DND-41 (cell line): ENCODE data around the gene NRP1.

Experiments used
- ATAC-seq: fragments of 200-7000 bp; cut with Tn5 transposase; 3 replicates; pipeline ENCODE4 v1.9.1; 2021; ENCODE audit warnings: low read depth; ENCODE audit not compliant: insufficient read depth
- DNase-seq: peaks from one replicate; pipeline ENCODE4 v3.0.0-alpha.2; 2020
- H2AFZ ChIP-seq: 2 replicates; pipeline ENCODE4 v1.6.0; 2012; ENCODE audit warnings: low read depth, low read length
- H3K27ac ChIP-seq: 2 replicates; pipeline ENCODE4 v1.5.1; 2012; ENCODE audit warnings: low read length, inconsistent platforms
- H3K27me3 ChIP-seq: fragments of 200-600 bp; sonication (generic); 2 replicates; pipeline ENCODE4 v1.6.0; 2012; ENCODE audit warnings: low read length, mild to moderate bottlenecking, inconsistent platforms; ENCODE audit not compliant: insufficient read depth, poor library complexity
- H3K36me3 ChIP-seq: 2 replicates; pipeline ENCODE4 v1.5.1; 2012; ENCODE audit warnings: low read length, inconsistent platforms; ENCODE audit not compliant: insufficient read depth
- H3K4me1 ChIP-seq: 2 replicates; pipeline ENCODE4 v1.5.1; 2012; ENCODE audit warnings: mild to moderate bottlenecking, low read length; ENCODE audit not compliant: insufficient read depth
- H3K4me2 ChIP-seq: 2 replicates; pipeline ENCODE4 v1.6.0; 2012; ENCODE audit warnings: mild to moderate bottlenecking, moderate library complexity, low read length, inconsistent platforms; ENCODE audit not compliant: insufficient read depth
- H3K4me3 ChIP-seq, 2 experiments: fragments of 200-600 bp in 1 of 2; shearing (Covaris generic) in 1 of 2; 2 replicates each; pipeline ENCODE4 v1.5.1; 2012 to 2016; ENCODE audit warnings: inconsistent platforms in 2 of 2, low read length in 2 of 2, mild to moderate bottlenecking in 2 of 2, low read depth in 1 of 2, moderate library complexity in 1 of 2
- H3K79me2 ChIP-seq: 2 replicates; pipeline ENCODE4 v1.6.0; 2012; ENCODE audit warnings: low read length, inconsistent platforms; ENCODE audit not compliant: insufficient read depth
- H3K9ac ChIP-seq: 2 replicates; pipeline ENCODE4 v1.6.0; 2012; ENCODE audit warnings: low read depth, mild to moderate bottlenecking, inconsistent platforms, low read length, moderate library complexity
- H3K9me3 ChIP-seq: 2 replicates; pipeline ENCODE4 v1.5.1; 2012; ENCODE audit warnings: low read length, moderate library complexity, mild to moderate bottlenecking, inconsistent platforms; ENCODE audit not compliant: insufficient read depth, severe bottlenecking
- H4K20me1 ChIP-seq: 2 replicates; pipeline ENCODE4 v1.6.0; 2012; ENCODE audit warnings: low read length; ENCODE audit not compliant: insufficient read depth
- CTCF ChIP-seq: IDR thresholded peaks from 2 replicates; pipeline ENCODE4 v1.5.1; 2012; ENCODE audit warnings: borderline replicate concordance, low read length, moderate library complexity, mild to moderate bottlenecking; ENCODE audit not compliant: poor library complexity, severe bottlenecking; ENCODE audit errors: extremely low read depth
- EZH2 ChIP-seq: IDR thresholded peaks from 3 replicates; pipeline ENCODE4 v1.6.1; 2012; ENCODE audit warnings: borderline replicate concordance, low read depth, mild to moderate bottlenecking, moderate library complexity, low read length, inconsistent platforms; ENCODE audit not compliant: severe bottlenecking

The NRP1 gene

GRCh38 chr10:33209802-33210201, 124.7 kb downstream of the NRP1 start:
- H3K9ac ChIP-seq, result no peak overlapping the region
- no peaks in the 10 kb centered on the region for H3K9me3 ChIP-seq
- no peak overlapping the region for H3K4me3 ChIP-seq
- H3K4me2 ChIP-seq, result no peak overlapping the region
- no peaks in the 10 kb centered on the region for H3K79me2 ChIP-seq
- H3K27ac ChIP-seq, result no peak overlapping the region
- peaks cover 4% of the 10 kb centered on the region; the same call in 1 of the 2 replicates for H3K36me3 ChIP-seq
- no peak overlapping the region for H2AFZ ChIP-seq
- no peak for ATAC-seq
- TF ChIP-seq EZH2 (no peak), CTCF (no peak)
- no peaks in the 10 kb centered on the region for H3K4me1 ChIP-seq
- no peak for DNase-seq
- no peaks in the 10 kb centered on the region for H3K27me3 ChIP-seq
- no peaks in the 10 kb centered on the region for H4K20me1 ChIP-seq

DNA sequence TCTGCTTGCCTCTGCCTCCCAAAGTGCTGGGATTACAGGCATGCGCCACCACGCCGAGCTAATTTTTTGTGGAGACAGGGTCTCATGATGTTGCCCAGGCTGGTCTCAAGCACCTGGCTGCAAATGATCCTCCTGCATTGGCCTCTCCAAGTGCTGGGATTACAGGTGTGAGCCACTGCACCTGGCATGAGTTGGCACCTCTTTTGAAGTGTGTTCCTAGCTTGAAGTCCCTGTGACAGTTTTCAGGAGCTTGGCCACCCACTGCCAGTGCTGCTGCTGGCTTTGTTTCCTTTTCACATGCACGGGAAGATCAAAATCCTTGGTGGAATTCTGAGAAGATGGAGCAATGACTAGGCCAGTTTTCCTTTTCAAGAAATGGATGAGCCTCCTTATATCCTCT, 126.3 kb downstream of the NRP1 start:
- H3K9me3 ChIP-seq, result no peaks in the 10 kb centered on the region
- H3K4me2 ChIP-seq, result no peak overlapping the region
- H3K9ac ChIP-seq, result no peak overlapping the region
- no peak overlapping the region for H2AFZ ChIP-seq
- DNase-seq (no peak), ATAC-seq (no peak)
- no peak overlapping the region for H3K27ac ChIP-seq
- peaks cover 1% of the 10 kb centered on the region; the same call in 1 of the 2 replicates for H3K36me3 ChIP-seq
- H4K20me1 ChIP-seq, result no peaks in the 10 kb centered on the region
- H3K79me2 ChIP-seq, result no peaks in the 10 kb centered on the region
- H3K4me3 ChIP-seq, result no peak overlapping the region
- H3K4me1 ChIP-seq, result no peaks in the 10 kb centered on the region
- TF ChIP-seq CTCF (no peak), EZH2 (no peak)
- H3K27me3 ChIP-seq, result no peaks in the 10 kb centered on the region

DNA sequence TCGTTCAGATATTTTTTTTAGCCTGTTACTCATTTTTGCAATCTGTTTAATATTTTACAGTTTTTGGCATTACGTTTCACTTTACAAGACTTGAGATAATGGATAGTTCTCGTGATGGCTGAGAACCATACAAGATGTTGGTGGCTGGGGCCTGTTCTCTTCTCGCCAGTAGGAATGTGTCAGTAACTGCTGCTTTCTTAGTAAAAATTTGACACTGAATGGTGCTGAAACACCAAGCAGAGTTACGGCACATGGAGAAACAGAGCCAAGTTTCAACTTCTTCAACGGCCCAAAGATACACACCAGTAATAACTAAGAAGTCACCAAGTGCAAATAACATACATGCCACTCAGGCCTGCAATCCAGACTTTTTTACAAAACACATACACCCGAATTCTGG, 130.4 kb downstream of the NRP1 start:
- ATAC-seq, result no peak
- TF ChIP-seq CTCF, result no peak
- no peak for TF ChIP-seq EZH2
- H3K27me3 ChIP-seq, result no peaks in the 10 kb centered on the region
- no peak overlapping the region for H3K4me3 ChIP-seq
- H3K4me2 ChIP-seq, result no peak overlapping the region
- no peak overlapping the region for H3K27ac ChIP-seq
- no peaks in the 10 kb centered on the region for H3K9me3 ChIP-seq
- H4K20me1 ChIP-seq, result no peaks in the 10 kb centered on the region
- H2AFZ ChIP-seq, result no peak overlapping the region
- no peaks in the 10 kb centered on the region for H3K4me1 ChIP-seq
- no peak overlapping the region for H3K9ac ChIP-seq
- no peaks in the 10 kb centered on the region for H3K36me3 ChIP-seq
- no peaks in the 10 kb centered on the region for H3K79me2 ChIP-seq
- DNase-seq, result no peak

DNA sequence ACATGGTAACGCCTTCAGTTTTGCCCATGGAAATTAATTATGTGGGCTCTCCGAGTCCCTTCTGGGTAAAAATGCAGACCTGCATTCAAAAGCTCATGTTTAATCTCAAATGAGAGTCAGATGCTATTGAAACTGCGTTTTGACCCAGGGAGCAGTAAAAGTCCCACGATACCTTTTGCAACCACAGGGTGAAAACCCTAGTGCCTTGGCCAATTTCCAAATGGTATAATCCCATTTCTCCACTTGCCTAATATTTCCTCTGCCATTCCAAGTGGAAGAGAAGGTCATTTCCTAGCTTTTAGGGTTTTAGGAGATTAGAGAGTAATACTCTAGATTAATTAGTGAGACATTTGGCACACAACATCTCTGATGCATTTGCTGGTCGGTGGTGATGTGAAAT, 132.5 kb downstream of the NRP1 start:
- TF ChIP-seq CTCF (no peak), EZH2 (no peak)
- H3K4me2 ChIP-seq, result no peak overlapping the region

More for the DNA sequence above, 132.5 kb downstream of the NRP1 start:
- H3K9ac ChIP-seq, result no peak overlapping the region
- H3K27me3 ChIP-seq, result no peaks in the 10 kb centered on the region
- no peak overlapping the region for H3K4me3 ChIP-seq
- no peak overlapping the region for H3K27ac ChIP-seq
- H3K4me1 ChIP-seq, result no peaks in the 10 kb centered on the region
- H3K79me2 ChIP-seq, result no peaks in the 10 kb centered on the region
- no peak overlapping the region for H2AFZ ChIP-seq
- H3K9me3 ChIP-seq, result no peaks in the 10 kb centered on the region
- DNase-seq (no peak), ATAC-seq (no peak)
- H4K20me1 ChIP-seq, result no peaks in the 10 kb centered on the region
- no peaks in the 10 kb centered on the region for H3K36me3 ChIP-seq
